PC-9 (cell line): Measurements from ENCODE around the gene RASSF3. TPM values are rescaled to one million over a fixed set of nuclear protein-coding genes. Genes with fewer than 3 reads are reported as not detected.

ENCODE experiments used
- BruUV-seq: library from RNA; stranded (reverse); fragments of 400-500 nt; replicated peaks from 2 replicates; lab custom pipeline; 2021; lab: Mats Ljungman, UMichigan
- CTCF ChIA-PET: fragments of 300-600 bp; sonication (Branson Sonifier 250); formaldehyde crosslinking; loops from one replicate; lab custom pipeline; 2022; ENCODE audit warnings: antibody characterized with exemption; lab: Charles Lee
- POLR2A ChIA-PET: fragments of 300-600 bp; sonication (Branson Sonifier 250); formaldehyde crosslinking; loops from one replicate; lab custom pipeline; 2022; ENCODE audit warnings: antibody characterized with exemption; ENCODE audit not compliant: unreplicated experiment; lab: Charles Lee
- DNase-seq, 2 experiments: peaks; one replicate each; pipeline versions ENCODE4 v3.0.0 to v3.0.0-alpha.2; 2015 to 2022; ENCODE audit warnings: mixed read lengths in 1 of 2
- H2AFZ ChIP-seq: fragments of 200-600 bp; sonication (generic); 2 replicates; pipeline ENCODE4 v1.8.1; 2017; ENCODE audit warnings: antibody characterized with exemption
- H3F3A ChIP-seq: fragments of 200-600 bp; sonication (generic); 2 replicates; pipeline ENCODE4 v1.8.1; 2017; ENCODE audit warnings: antibody characterized with exemption, mild to moderate bottlenecking, low read depth; ENCODE audit not compliant: insufficient read depth
- H3K27ac ChIP-seq: fragments of 200-600 bp; sonication (generic); 2 replicates; pipeline ENCODE4 v1.6.1; 2016; ENCODE audit warnings: mixed run types
- H3K27me3 ChIP-seq: fragments of 200-600 bp; sonication (generic); 2 replicates; pipeline ENCODE4 v1.6.1; 2016; ENCODE audit warnings: low read depth, mixed run types; ENCODE audit not compliant: insufficient read depth
- H3K36me3 ChIP-seq: fragments of 200-600 bp; sonication (generic); 2 replicates; pipeline ENCODE4 v1.6.1; 2016; ENCODE audit warnings: low read depth, mixed run types
- H3K4me1 ChIP-seq: fragments of 200-600 bp; sonication (generic); replicated peaks from 2 replicates; pipeline ENCODE4 v1.6.1; 2016; ENCODE audit warnings: mixed run types; ENCODE audit not compliant: insufficient read depth
- H3K4me2 ChIP-seq: fragments of 200-600 bp; sonication (generic); 2 replicates; pipeline ENCODE4 v1.6.1; 2017; ENCODE audit warnings: mixed run types
- H3K4me3 ChIP-seq: fragments of 200-600 bp; sonication (generic); 2 replicates; pipeline ENCODE4 v1.6.1; 2016; ENCODE audit warnings: mixed run types
- H3K79me2 ChIP-seq: fragments of 200-600 bp; sonication (generic); 2 replicates; pipeline ENCODE4 v1.6.1; 2017; ENCODE audit warnings: low read depth, mixed run types
- H3K9me2 ChIP-seq: fragments of 200-600 bp; sonication (generic); 2 replicates; pipeline ENCODE4 v1.8.1; 2017; ENCODE audit warnings: mild to moderate bottlenecking; ENCODE audit not compliant: insufficient read depth
- H3K9me3 ChIP-seq: fragments of 200-600 bp; sonication (generic); 2 replicates; pipeline ENCODE4 v1.8.1; 2016; ENCODE audit warnings: low read depth; ENCODE audit not compliant: insufficient read depth
- H4K20me1 ChIP-seq: fragments of 200-600 bp; sonication (generic); 2 replicates; pipeline ENCODE4 v1.8.1; 2017; ENCODE audit not compliant: insufficient read depth
- EZH2 ChIP-seq: fragments of 200-600 bp; sonication (generic); IDR thresholded peaks from 2 replicates; pipeline ENCODE4 v1.8.0; 2017; ENCODE audit warnings: antibody characterized with exemption, low read depth
- intact Hi-C: fragments of 100-400 bp; cut with micrococcal nuclease; formaldehyde crosslinking; loops from one replicate; pipeline ENCODE4 v1.10.0; 2022; ENCODE audit not compliant: unreplicated experiment
- total RNA-seq: library from RNA; stranded (reverse); gene quantifications from 2 replicates; pipeline ENCODE4 v1.2.3, GENCODE V29; 2021
- TF ChIP-seq, protein P1 (sequence below): fragments of 200-600 bp; sonication (generic); conservative IDR thresholded peaks from 2 replicates; pipeline ENCODE4 v1.6.1; 2017; ENCODE audit warnings: mixed run types, antibody characterized with exemption, mild to moderate bottlenecking, moderate library complexity

The RASSF3 gene
- total RNA-seq, 1 experiment from 2014 or later: 38.9 TPM

DNA sequence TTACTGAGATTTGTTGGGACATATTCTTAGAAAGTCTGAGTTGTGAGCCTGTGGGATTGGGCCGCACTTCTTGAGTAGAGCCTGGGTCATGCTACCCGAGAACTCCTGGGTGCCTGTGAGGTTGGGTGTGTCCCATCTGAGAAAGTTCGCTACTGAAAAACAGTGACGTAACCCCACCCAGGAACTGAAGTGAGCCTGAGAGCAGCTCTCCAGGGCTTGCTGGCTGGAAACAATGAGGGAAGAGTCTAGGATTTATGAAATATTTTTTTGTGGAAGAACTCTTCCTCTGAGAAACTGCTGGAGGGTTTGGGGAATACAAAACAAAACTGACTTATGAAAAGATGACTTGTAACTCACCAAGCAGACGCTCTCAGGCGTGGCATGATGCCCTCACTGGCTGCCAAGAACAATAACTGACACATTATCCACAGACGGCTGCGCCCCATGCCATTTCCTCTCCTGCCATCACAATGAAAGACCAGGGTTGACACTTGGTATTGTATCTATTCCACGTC, 69.2 kb downstream of the RASSF3 start:
- peaks cover 55% of the 10 kb centered on the region for H3F3A ChIP-seq
- H3K4me3 ChIP-seq: peak overlapping the region; percentile 45; the same call in 1 of the 2 replicates
- H3K4me1 ChIP-seq: peaks cover 59% of the 10 kb centered on the region
- no peaks in the 10 kb centered on the region for H3K9me2 ChIP-seq
- peak overlapping the region; percentile 81 for H3K4me2 ChIP-seq
- peaks cover 87% of the 10 kb centered on the region for H3K79me2 ChIP-seq
- no TSS peak for BruUV-seq
- H3K36me3 ChIP-seq: peaks cover 1% of the 10 kb centered on the region; the same call in 1 of the 2 replicates
- ChIA-PET CTCF (no interaction called here), POLR2A (interaction anchor here (0.7 kb wide), 1 partner anchor 33 kb away, joined by 3 read pairs; no protein-coding TSS in a partner anchor)
- H3K27ac ChIP-seq: peak overlapping the region; percentile 91
- H3K9me3 ChIP-seq: no peaks in the 10 kb centered on the region
- H4K20me1 ChIP-seq: no peaks in the 10 kb centered on the region
- no peak for TF ChIP-seq EZH2
- TF ChIP-seq, protein P1, sequence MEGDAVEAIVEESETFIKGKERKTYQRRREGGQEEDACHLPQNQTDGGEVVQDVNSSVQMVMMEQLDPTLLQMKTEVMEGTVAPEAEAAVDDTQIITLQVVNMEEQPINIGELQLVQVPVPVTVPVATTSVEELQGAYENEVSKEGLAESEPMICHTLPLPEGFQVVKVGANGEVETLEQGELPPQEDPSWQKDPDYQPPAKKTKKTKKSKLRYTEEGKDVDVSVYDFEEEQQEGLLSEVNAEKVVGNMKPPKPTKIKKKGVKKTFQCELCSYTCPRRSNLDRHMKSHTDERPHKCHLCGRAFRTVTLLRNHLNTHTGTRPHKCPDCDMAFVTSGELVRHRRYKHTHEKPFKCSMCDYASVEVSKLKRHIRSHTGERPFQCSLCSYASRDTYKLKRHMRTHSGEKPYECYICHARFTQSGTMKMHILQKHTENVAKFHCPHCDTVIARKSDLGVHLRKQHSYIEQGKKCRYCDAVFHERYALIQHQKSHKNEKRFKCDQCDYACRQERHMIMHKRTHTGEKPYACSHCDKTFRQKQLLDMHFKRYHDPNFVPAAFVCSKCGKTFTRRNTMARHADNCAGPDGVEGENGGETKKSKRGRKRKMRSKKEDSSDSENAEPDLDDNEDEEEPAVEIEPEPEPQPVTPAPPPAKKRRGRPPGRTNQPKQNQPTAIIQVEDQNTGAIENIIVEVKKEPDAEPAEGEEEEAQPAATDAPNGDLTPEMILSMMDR: no peak
- H2AFZ ChIP-seq: no peak overlapping the region
- peak; percentile 68 to 83 for DNase-seq
- H3K27me3 ChIP-seq: no peaks in the 10 kb centered on the region
- intact Hi-C loops: loop anchor here (2.0 to 10.0 kb wide), 3 partner anchors 55 to 765 kb away; partner anchors contain the start of gene RASSF3

DNA sequence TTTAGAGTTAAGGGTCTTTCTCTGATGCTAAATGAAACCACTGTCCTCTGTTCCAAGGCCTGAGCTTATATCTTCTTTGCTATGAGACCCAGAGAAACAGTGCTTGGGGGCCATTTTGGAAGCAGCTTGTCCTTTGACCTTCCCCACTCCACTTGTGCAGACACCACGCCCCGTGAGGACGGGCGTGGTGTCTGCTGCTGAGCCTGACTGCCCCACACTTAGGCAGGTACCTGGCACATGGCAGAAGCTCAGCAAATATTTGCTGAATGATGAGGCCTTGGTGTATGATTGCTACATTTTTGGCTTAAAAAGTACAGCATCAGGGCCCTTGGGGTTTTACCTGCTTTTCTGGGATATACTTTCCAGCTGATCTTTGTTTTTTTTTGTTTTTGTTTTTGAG, 69.9 kb downstream of the RASSF3 start:
- H3K27me3 ChIP-seq: no peaks in the 10 kb centered on the region
- peak; percentile 41 to 77 for DNase-seq
- H3K9me2 ChIP-seq: no peaks in the 10 kb centered on the region
- H3K27ac ChIP-seq: peak overlapping the region; percentile 91
- peaks cover 55% of the 10 kb centered on the region for H3F3A ChIP-seq
- H3K4me2 ChIP-seq: peak overlapping the region; percentile 81
- peaks cover 83% of the 10 kb centered on the region for H3K79me2 ChIP-seq
- BruUV-seq: no TSS peak
- H3K36me3 ChIP-seq: peaks cover 5% of the 10 kb centered on the region; the same call in 1 of the 2 replicates
- peaks cover 58% of the 10 kb centered on the region for H3K4me1 ChIP-seq
- intact Hi-C loops: no loop called here
- ChIA-PET POLR2A (interaction anchor here (0.7 kb wide), 1 partner anchor 161 kb away, joined by 4 read pairs; no protein-coding TSS in a partner anchor), CTCF (interaction anchor here (0.6 kb wide), 1 partner anchor 35 kb away, joined by 3 read pairs; no protein-coding TSS in a partner anchor)
- no peaks in the 10 kb centered on the region for H3K9me3 ChIP-seq
- H2AFZ ChIP-seq: no peak overlapping the region
- H3K4me3 ChIP-seq: peak overlapping the region; percentile 45; the same call in 1 of the 2 replicates
- H4K20me1 ChIP-seq: no peaks in the 10 kb centered on the region
- TF ChIP-seq, protein P1: no peak
- TF ChIP-seq EZH2: no peak

DNA sequence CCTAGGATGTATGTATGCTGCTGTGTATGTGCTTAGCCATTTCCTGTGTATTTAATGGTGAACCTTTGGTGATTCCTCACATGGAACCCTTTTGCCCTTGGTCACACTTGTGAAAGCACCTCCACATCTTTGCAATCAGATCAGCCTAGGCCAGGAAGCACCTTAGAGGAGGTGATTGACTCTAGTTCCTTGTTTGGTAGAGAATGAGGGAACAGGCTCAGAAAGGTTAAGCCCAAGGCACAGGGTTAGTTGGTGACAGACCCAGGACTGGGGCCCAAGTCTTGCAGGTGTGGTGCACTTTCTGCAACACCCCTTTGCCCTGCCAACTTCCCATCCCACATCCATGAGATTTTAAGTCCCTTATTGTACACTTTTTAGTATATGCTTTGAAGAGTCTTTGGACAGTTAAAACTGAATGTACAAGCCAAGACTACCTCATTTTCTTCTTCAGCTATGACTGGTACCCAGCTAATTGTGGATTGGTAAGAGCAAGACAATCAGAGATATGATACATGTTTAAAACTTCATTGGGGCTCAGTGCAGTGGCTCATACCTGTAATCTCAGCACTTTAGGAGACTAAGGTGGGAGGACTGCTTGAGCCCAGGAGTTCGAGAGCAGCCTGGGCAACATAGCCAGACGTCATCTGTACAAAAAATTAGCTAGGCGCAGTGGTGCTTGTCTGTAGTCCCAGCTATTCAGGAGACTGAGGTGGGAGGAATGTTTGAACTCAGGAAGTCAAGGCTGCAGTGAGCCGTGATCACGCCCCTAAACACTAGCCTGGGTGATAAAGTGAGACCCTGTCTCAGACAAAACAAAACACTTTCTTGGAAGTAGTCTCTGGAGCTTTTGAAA, 71.1 kb downstream of the RASSF3 start:
- Histone ChIP-seq H2AFZ (no peak overlapping the region), H3K4me2 (peak overlapping the region; percentile 81; the same call in 1 of the 2 replicates), H4K20me1 (no peaks in the 10 kb centered on the region), H3K9me2 (no peaks in the 10 kb centered on the region), H3K9me3 (no peaks in the 10 kb centered on the region), H3K27me3 (no peaks in the 10 kb centered on the region), H3K79me2 (peaks cover 71% of the 10 kb centered on the region), H3K4me1 (peaks cover 48% of the 10 kb centered on the region), H3F3A (peaks cover 49% of the 10 kb centered on the region), H3K27ac (peak overlapping the region; percentile 91), H3K36me3 (peaks cover 8% of the 10 kb centered on the region; the same call in 1 of the 2 replicates), H3K4me3 (no peak overlapping the region)
- TF ChIP-seq EZH2: no peak
- POLR2A ChIA-PET: no interaction called here
- intact Hi-C loops: no loop called here
- no peak for DNase-seq
- BruUV-seq: TSS peak; percentile 20
- CTCF ChIA-PET: interaction anchor here (0.7 kb wide), 1 partner anchor 60 kb away, joined by 3 read pairs; no protein-coding TSS in a partner anchor
